Stimulated activated CD4-positive, alpha-beta T cell treated with anti-CD3 and anti-CD28 coated beads, TNF-alpha, amount 100 ng/mL, for 24 hours (primary cell): ENCODE data around the gene ZNF674.
A peak's percentile ranks its signal among the peaks of the same experiment; 100 is the strongest.
"Not testable (repeated sequence)": the region's sequence is repeated elsewhere in the genome, so short reads cannot be mapped to it uniquely, and the experiment has no call there.

ENCODE experiments used
- DNase-seq, 3 experiments: peaks; one replicate each; pipeline ENCODE4 v3.0.0-alpha.2; 2020; ENCODE audit warnings: low read depth in 3 of 3

ZNF674 gene

GRCh38 chrX:46569621-46570020 lies 24.4 kb upstream of the ZNF674 start:
- no peak for DNase-seq

- no peak for DNase-seq
These were observed 22.2 kb upstream of the ZNF674 start for GRCh38 chrX:46567388-46567787.

GRCh38 chrX:46561824-46562657 lies 16.8 kb upstream of the ZNF674 start:
- DNase-seq, result no peak

- no peak for DNase-seq
These were observed 13.8 kb upstream of the ZNF674 start for GRCh38 chrX:46559062-46559461.

GRCh38 chrX:46554942-46555341 lies 9.7 kb upstream of the ZNF674 start:
- DNase-seq, result no peak

- DNase-seq, result no peak
These were observed 8.7 kb upstream of the ZNF674 start for GRCh38 chrX:46553935-46554334.

- no peak for DNase-seq
These were observed 6.4 kb upstream of the ZNF674 start for GRCh38 chrX:46551494-46552128.

GRCh38 chrX:46549914-46550313 lies 4.7 kb upstream of the ZNF674 start:
- no peak for DNase-seq

- no peak for DNase-seq
These were observed 2.6 kb upstream of the ZNF674 start for GRCh38 chrX:46547857-46548256.

- DNase-seq, result not testable (repeated sequence)
These were observed 694 bp downstream of the ZNF674 start for GRCh38 chrX:46544527-46544926.

- DNase-seq, result no peak
These were observed 1.8 kb downstream of the ZNF674 start for GRCh38 chrX:46543441-46543840.

- DNase-seq, result no peak
These were observed 13.8 kb downstream of the ZNF674 start for GRCh38 chrX:46531442-46531841.

- not testable (repeated sequence) for DNase-seq
These were observed 14.8 kb downstream of the ZNF674 start for GRCh38 chrX:46530404-46530908.

- not testable (repeated sequence) for DNase-seq
These were observed 15.3 kb downstream of the ZNF674 start for GRCh38 chrX:46529740-46530403.

GRCh38 chrX:46528640-46529039 lies 16.6 kb downstream of the ZNF674 start:
- not testable (repeated sequence) for DNase-seq

GRCh38 chrX:46506076-46506475 lies 39.1 kb downstream of the ZNF674 start:
- no peak for DNase-seq

- no peak for DNase-seq
These were observed 42.4 kb downstream of the ZNF674 start for GRCh38 chrX:46502848-46503247.

- DNase-seq, result no peak
These were observed 45.2 kb downstream of the ZNF674 start for GRCh38 chrX:46500054-46500453.

GRCh38 chrX:46488712-46489111 lies 56.5 kb downstream of the ZNF674 start:
- no peak for DNase-seq

GRCh38 chrX:46485897-46486296 lies 59.3 kb downstream of the ZNF674 start:
- DNase-seq, result peak in 1 of 3 experiments; percentile 3

GRCh38 chrX:46478634-46479033 lies 66.6 kb downstream of the ZNF674 start:
- DNase-seq, result not testable (repeated sequence)

GRCh38 chrX:46477435-46477834 lies 67.8 kb downstream of the ZNF674 start:
- no peak for DNase-seq
